Measurements from ENCODE around the gene RPS6KA1.
"Not testable (repeated sequence)": the region's sequence is repeated elsewhere in the genome, so short reads cannot be mapped to it uniquely, and the experiment has no call there.

- not testable (repeated sequence) for TF ChIP-seq EZH2 (IDR thresholded peaks at IDR 0.05; ENCODE audit: low read length); CTCF (optimal IDR thresholded peaks at IDR 0.05 in 1 of 3, IDR thresholded peaks at IDR 0.05 in 1 of 3, conservative IDR thresholded peaks at IDR 0.05 in 1 of 3; ENCODE audit: extremely low read depth in 1 of 3, insufficient read depth in 2 of 3, low read length in 3 of 3)
These were observed 18.9 kb upstream of the RPS6KA1 start for GRCh38 chr1:26510711-26511110.
